ENCODE results near the gene CRACR2B. TPM values are rescaled to one million over a fixed set of nuclear protein-coding genes. Genes with fewer than 3 reads are reported as not detected.

Gene CRACR2B
- total and polyA plus RNA-seq, 11 donors: 8.8 to 43.5 (median 17.7) TPM

DNA sequence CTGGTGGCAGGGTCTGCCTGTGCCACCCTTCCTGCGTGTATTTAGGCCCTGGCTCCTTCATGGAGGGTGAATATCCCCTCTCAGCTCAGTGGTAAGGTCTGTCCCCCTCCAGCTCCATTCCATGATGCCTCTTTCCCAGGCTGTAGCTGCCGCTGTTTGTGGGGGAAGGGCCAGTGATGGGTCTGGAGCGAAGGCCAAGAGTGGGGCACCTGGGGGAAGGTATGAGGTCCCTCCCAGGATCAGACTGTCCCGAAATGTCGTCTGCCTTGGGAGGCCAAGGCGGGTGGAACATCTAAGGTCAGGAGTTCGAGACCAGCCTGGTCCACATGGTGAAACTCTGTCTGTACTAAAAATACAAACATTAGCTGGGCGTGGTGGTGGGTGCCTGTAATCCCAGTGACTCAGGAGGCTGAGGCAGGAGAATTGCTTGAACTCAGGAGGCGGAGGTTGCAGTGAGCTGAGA, 6.2 kb downstream of the CRACR2B start:
- ATAC-seq (no peak), DNase-seq (no peak)
- H3K27ac ChIP-seq: peak overlapping the region; percentile 79 to 98 (median 92)
- H3K27me3 ChIP-seq: peaks cover 0 to 32% (median 0%) of the 10 kb centered on the region in 9 donors
- 33 to 53% (median 47%) methylated on average over 9 of the region's 9 CpGs for WGBS, 4 donors
- intact Hi-C loops (cut with DNase I): no loop called here
- TF ChIP-seq, protein P1, sequence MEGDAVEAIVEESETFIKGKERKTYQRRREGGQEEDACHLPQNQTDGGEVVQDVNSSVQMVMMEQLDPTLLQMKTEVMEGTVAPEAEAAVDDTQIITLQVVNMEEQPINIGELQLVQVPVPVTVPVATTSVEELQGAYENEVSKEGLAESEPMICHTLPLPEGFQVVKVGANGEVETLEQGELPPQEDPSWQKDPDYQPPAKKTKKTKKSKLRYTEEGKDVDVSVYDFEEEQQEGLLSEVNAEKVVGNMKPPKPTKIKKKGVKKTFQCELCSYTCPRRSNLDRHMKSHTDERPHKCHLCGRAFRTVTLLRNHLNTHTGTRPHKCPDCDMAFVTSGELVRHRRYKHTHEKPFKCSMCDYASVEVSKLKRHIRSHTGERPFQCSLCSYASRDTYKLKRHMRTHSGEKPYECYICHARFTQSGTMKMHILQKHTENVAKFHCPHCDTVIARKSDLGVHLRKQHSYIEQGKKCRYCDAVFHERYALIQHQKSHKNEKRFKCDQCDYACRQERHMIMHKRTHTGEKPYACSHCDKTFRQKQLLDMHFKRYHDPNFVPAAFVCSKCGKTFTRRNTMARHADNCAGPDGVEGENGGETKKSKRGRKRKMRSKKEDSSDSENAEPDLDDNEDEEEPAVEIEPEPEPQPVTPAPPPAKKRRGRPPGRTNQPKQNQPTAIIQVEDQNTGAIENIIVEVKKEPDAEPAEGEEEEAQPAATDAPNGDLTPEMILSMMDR (IDR thresholded peaks at IDR 0.05): no peak
- no peak for TF ChIP-seq POLR2A (IDR thresholded peaks at IDR 0.05)
- no peaks in the 10 kb centered on the region for H3K9me3 ChIP-seq
- peak overlapping the region; percentile 40 to 95 (median 78) for H3K4me3 ChIP-seq
- peaks cover 10 to 94% (median 74%) of the 10 kb centered on the region in 12 donors for H3K4me1 ChIP-seq
- peaks cover 0 to 32% (median 31%) of the 10 kb centered on the region in 9 donors for H3K36me3 ChIP-seq

DNA sequence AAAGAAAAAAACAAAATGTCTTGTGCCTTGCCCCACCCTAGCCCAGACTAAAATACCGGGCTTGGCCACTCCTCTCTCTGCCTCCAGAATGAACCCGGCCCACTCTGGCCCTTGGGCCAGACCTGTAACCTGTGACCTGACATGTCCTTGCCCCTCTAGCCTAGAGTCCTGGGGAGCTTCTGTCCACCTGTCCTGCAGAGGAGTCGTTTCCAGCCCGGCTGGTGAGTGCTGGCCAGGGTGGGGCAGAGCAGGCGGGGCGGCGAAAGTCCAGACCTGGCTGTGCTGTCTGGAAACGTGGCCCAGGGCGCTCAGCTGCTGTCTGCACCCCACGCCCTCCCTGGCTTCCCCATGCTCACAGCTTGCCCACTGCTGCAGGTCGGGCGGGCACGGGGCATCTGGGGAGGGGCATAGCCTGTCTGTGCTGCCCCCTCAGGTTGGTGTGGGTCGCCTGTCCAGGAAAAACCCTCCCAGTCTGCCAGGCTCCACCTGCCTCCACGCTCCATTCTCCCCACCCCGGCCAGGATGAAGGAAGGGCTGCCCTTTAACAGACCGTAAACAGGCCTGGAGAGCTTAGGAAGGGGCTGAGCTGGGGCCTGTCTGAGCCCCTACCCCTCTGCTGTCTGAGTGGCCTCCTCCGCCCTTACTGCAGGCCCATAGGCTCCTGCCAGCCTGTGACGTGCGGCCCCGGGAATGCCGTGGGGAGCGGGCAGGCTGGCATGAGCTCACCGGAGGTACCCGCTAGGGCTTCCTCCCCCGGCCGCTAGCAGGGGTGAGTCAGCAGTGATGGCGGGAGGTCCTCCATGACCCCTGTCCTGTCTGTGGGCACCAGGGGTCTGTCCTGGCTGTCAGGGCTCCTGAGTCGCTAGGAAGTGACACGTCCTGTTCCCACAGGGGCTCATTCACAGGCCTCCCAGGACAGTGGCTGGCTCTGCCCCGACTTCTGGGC, 6.9 kb downstream of the CRACR2B start:
- intact Hi-C loops (cut with DNase I): no loop called here
- 14 to 32% (median 23%) methylated on average over 17 to 31 of the region's 31 CpGs for WGBS, 4 donors
- Histone ChIP-seq H3K36me3 (peaks cover 0 to 39% (median 37%) of the 10 kb centered on the region in 9 donors), H3K27me3 (peaks cover 0 to 28% (median 0%) of the 10 kb centered on the region in 9 donors), H3K9me3 (no peaks in the 10 kb centered on the region), H3K4me3 (peak overlapping the region in 10 of 12 donors; percentile 69 to 95 (median 80)), H3K4me1 (peaks cover 10 to 92% (median 69%) of the 10 kb centered on the region in 12 donors), H3K27ac (peak overlapping the region; percentile 79 to 98 (median 92))
- peak; percentile 86 to 93 (median 88) for DNase-seq
- TF ChIP-seq POLR2A (IDR thresholded peaks at IDR 0.05): peak in 1 of 2 donors; percentile 68
- TF ChIP-seq, protein P1 (IDR thresholded peaks at IDR 0.05): peak in 1 of 12 donors; percentile 3
- peak; percentile 60 to 78 (median 67) for ATAC-seq

DNA sequence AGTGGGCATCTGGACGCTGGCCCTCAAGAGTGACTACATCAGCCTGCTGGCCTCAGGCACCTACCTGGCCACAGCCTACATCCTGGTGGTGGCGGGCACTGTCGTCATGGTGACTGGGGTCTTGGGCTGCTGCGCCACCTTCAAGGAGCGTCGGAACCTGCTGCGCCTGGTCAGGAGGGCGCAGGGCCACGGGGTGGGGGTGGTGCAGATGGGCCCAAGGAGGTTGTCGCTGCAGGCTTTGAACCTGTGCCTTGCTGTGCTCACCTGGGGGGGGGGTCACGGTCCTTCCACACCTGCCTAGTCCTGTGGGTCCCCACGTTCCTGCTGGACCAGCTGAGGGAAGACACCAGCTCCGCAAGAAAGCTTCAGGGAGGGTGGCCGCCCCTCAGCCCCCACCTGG, 8.6 kb downstream of the CRACR2B start:
- peaks cover 0 to 12% (median 0%) of the 10 kb centered on the region in 9 donors for H3K27me3 ChIP-seq
- no peak for TF ChIP-seq POLR2A (IDR thresholded peaks at IDR 0.05)
- TF ChIP-seq, protein P1 (IDR thresholded peaks at IDR 0.05): no peak
- 83 to 92% (median 90%) methylated on average over 1 to 14 of the region's 14 CpGs for WGBS, 4 donors
- intact Hi-C loops (cut with DNase I): no loop called here
- H3K4me3 ChIP-seq: no peak overlapping the region
- DNase-seq (no peak), ATAC-seq (no peak)
- H3K4me1 ChIP-seq: peaks cover 14 to 89% (median 65%) of the 10 kb centered on the region in 12 donors
- H3K27ac ChIP-seq: peak overlapping the region in 6 of 12 donors; percentile 46 to 97 (median 78)
- no peaks in the 10 kb centered on the region for H3K9me3 ChIP-seq
- H3K36me3 ChIP-seq: peaks cover 0 to 55% (median 48%) of the 10 kb centered on the region in 9 donors

DNA sequence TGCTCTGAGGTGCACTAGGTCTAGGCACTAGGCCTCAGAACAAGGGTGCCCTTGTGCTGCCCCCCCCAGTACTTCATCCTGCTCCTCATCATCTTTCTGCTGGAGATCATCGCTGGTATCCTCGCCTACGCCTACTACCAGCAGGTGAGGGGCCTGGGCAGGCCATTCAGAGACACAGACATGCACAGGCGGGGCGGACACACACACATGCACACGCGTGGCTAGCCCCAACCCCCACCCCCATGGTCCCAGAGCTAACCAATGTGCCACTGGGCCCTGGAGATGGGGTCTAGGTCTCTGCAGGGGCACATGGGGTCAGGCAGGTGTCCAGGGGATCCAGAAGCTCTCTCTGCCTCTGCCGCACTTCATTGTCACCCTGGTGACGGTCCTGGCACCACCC, 9.0 kb downstream of the CRACR2B start:
- intact Hi-C loops (cut with DNase I): no loop called here
- H3K36me3 ChIP-seq: peaks cover 0 to 56% (median 48%) of the 10 kb centered on the region in 9 donors
- H3K27me3 ChIP-seq: peaks cover 0 to 7% (median 0%) of the 10 kb centered on the region in 9 donors
- H3K4me1 ChIP-seq: peaks cover 14 to 89% (median 65%) of the 10 kb centered on the region in 12 donors
- H3K9me3 ChIP-seq: no peaks in the 10 kb centered on the region
- ATAC-seq (no peak), DNase-seq (no peak)
- 69 to 94% (median 89%) methylated on average over 8 to 9 of the region's 9 CpGs for WGBS, 4 donors
- H3K4me3 ChIP-seq: no peak overlapping the region
- TF ChIP-seq, protein P1 (IDR thresholded peaks at IDR 0.05): no peak
- no peak for TF ChIP-seq POLR2A (IDR thresholded peaks at IDR 0.05)
- peak overlapping the region in 9 of 12 donors; percentile 6 to 97 (median 46) for H3K27ac ChIP-seq

Measured in heart left ventricle (tissue), 16 donors.